ENCODE results near the gene COPA. TPM values are rescaled to one million over a fixed set of nuclear protein-coding genes. Genes with fewer than 3 reads are reported as not detected.

Gene COPA
- total RNA-seq, 2 donors from 2014 or later: 123 to 129 TPM

- intact Hi-C loops (cut with DNase I): no loop called here
- peak within 1 kb of the TSS; percentile 98 for H3K27ac ChIP-seq
- H3K27me3 ChIP-seq (replicated peaks; ENCODE audit: insufficient read depth): no peaks in the 10 kb centered on the region
- TF ChIP-seq, protein P1, sequence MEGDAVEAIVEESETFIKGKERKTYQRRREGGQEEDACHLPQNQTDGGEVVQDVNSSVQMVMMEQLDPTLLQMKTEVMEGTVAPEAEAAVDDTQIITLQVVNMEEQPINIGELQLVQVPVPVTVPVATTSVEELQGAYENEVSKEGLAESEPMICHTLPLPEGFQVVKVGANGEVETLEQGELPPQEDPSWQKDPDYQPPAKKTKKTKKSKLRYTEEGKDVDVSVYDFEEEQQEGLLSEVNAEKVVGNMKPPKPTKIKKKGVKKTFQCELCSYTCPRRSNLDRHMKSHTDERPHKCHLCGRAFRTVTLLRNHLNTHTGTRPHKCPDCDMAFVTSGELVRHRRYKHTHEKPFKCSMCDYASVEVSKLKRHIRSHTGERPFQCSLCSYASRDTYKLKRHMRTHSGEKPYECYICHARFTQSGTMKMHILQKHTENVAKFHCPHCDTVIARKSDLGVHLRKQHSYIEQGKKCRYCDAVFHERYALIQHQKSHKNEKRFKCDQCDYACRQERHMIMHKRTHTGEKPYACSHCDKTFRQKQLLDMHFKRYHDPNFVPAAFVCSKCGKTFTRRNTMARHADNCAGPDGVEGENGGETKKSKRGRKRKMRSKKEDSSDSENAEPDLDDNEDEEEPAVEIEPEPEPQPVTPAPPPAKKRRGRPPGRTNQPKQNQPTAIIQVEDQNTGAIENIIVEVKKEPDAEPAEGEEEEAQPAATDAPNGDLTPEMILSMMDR (IDR thresholded peaks at IDR 0.05): peak in 2 of 4 experiments; percentile 5 to 17
- TF ChIP-seq POLR2AphosphoS5 (IDR thresholded peaks at IDR 0.05): peak; percentile 99
- TF ChIP-seq POLR2A (IDR thresholded peaks at IDR 0.05): peak; percentile 99
- peak within 1 kb of the TSS; percentile 77 to 80 for H3K4me3 ChIP-seq
- peak; percentile 96 for DNase-seq (ENCODE audit: low spot score)
- H3K9me3 ChIP-seq: no peaks in the 10 kb centered on the region
- H3K4me1 ChIP-seq (replicated peaks): peaks cover 4% of the 10 kb centered on the region
- WGBS: under 1% methylated on average over 67 of the region's 67 CpGs
- no peaks in the 10 kb centered on the region for H3K36me3 ChIP-seq
Observed at GRCh38 chr1:160261893-160262794, 80.9 kb downstream of the COPA start, which contains the start of gene DCAF8. Gene DCAF8, minus strand, starts transcription at chr1:160262549. Its CDS starts 18,541 bp downstream, at chr1:160244008.

- no peak for TF ChIP-seq POLR2A (IDR thresholded peaks at IDR 0.05)
- peak; percentile 67 for TF ChIP-seq POLR2AphosphoS5 (IDR thresholded peaks at IDR 0.05)
- TF ChIP-seq, protein P1 (IDR thresholded peaks at IDR 0.05): no peak
- Histone ChIP-seq H3K4me1 (replicated peaks) (peaks cover 4% of the 10 kb centered on the region), H3K36me3 (no peaks in the 10 kb centered on the region), H3K4me3 (peak overlapping the region; percentile 77 to 80), H3K27me3 (replicated peaks; ENCODE audit: insufficient read depth) (no peaks in the 10 kb centered on the region), H3K27ac (peak overlapping the region; percentile 98), H3K9me3 (no peaks in the 10 kb centered on the region)
- intact Hi-C loops (cut with DNase I): no loop called here
- DNase-seq (ENCODE audit: low spot score): peak; percentile 73
- under 1% methylated on average over 8 of the region's 8 CpGs for WGBS
Observed at GRCh38 chr1:160261556-160261892, 81.5 kb downstream of the COPA start.

DNA sequence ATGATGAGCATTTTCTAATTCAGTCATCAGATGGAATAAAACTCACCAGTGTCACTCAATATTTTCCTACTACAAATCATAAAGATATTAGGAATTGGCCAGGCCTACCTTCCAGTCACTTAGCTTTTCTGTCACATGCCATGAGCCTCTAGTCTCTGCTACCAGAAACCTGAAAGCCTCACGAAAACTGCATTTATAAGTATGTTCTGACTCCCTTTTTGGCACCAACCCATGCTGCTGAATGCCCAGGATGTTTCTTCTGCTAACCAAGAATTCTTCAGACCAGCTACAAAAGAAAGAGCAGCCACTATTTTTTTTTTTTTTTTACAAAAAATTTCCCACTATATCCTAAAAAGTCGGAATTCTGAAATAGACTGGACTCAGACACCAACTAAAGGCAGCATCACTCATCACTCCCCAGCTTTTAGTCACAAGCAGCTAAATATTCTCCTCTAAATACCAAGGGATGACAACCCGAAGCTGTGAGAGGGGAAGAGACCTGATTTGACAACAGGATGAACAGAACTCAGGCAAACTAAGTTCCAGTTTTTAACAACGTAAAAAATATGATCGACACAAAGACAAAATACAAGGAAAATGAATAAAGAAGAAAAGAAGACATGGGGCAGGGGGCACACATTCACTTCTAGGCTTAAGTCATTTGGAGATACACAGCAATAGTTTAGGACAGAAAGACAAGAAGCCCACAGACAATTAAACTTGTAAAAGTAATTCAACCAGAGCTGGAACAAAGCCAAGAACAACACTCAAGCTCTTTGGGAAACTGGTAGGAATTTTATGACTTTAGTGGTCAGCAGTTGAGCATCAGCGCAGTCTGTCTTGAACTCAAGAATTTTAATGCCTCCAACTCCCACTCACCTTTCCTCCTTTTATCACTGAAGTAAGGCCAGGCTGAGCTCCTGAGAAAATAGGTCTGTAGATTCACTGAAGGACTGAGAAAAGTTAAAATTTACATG is 82.4 kb downstream of the COPA start:
- no peak for TF ChIP-seq POLR2A (IDR thresholded peaks at IDR 0.05)
- TF ChIP-seq POLR2AphosphoS5 (IDR thresholded peaks at IDR 0.05): no peak
- TF ChIP-seq, protein P1 (IDR thresholded peaks at IDR 0.05): no peak
- intact Hi-C loops (cut with DNase I): no loop called here
- no peaks in the 10 kb centered on the region for H3K9me3 ChIP-seq
- WGBS: 10% methylated on average over 6 of the region's 6 CpGs
- no peaks in the 10 kb centered on the region for H3K36me3 ChIP-seq
- H3K4me1 ChIP-seq (replicated peaks): peaks cover 4% of the 10 kb centered on the region
- H3K27me3 ChIP-seq (replicated peaks; ENCODE audit: insufficient read depth): no peaks in the 10 kb centered on the region
- DNase-seq (ENCODE audit: low spot score): peak; percentile 47
- H3K27ac ChIP-seq: peak overlapping the region; percentile 98
- peak overlapping the region; percentile 77 to 80 for H3K4me3 ChIP-seq

DNA sequence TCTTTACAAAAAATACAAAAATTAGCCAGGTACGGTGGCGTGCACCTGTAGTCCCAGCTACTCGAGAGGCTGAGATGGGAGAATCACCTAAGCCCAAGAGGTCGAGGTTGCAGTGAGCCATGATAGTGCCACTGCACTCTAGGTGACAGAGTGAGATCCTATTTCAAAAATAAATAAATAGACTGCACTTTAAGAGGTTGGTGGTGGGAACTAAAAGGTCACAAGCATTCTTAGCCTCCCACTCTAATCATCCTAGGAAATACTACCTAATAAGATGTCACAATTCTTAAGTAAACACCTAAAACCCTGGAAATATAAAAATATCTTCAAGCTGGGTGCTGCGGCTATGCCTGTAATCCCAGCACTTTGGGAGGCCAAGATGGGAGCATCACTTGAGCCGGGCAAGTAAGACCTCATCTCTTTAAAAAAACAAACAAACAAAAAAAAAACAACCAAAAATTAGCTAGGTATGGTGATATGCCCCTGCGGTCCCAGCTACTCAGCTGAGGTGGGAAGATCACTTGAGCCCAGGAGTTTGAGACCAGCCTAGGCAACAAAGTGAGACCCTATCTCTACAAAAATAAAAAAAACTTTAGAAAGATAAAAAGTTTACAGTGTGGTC is 84.8 kb downstream of the COPA start:
- TF ChIP-seq, protein P1 (IDR thresholded peaks at IDR 0.05): no peak
- TF ChIP-seq POLR2AphosphoS5 (IDR thresholded peaks at IDR 0.05) (no peak), POLR2A (IDR thresholded peaks at IDR 0.05) (no peak)
- no peak for DNase-seq (ENCODE audit: low spot score)

More for the DNA sequence above, 84.8 kb downstream of the COPA start:
- Histone ChIP-seq H3K36me3 (no peaks in the 10 kb centered on the region), H3K4me3 (no peak overlapping the region), H3K27ac (no peak overlapping the region), H3K9me3 (no peaks in the 10 kb centered on the region), H3K27me3 (replicated peaks; ENCODE audit: insufficient read depth) (no peaks in the 10 kb centered on the region), H3K4me1 (replicated peaks) (peaks cover 4% of the 10 kb centered on the region)
- WGBS: 92% methylated on average over 7 of the region's 7 CpGs
- intact Hi-C loops (cut with DNase I): no loop called here
